Tibial nerve (tissue), 4 donors: ENCODE measurements around the gene CHMP4B. TPM values are rescaled to one million over a fixed set of nuclear protein-coding genes. Genes with fewer than 3 reads are reported as not detected.
A peak's percentile ranks its signal among the peaks of the same experiment; 100 is the strongest.

ENCODE experiments used
- DNase-seq, 2 donors: peaks; one replicate each; pipeline ENCODE4 v3.0.0-alpha.2; 2019; ENCODE audit warnings: low spot score in 2 of 2
- H3K27ac ChIP-seq, 4 donors: fragments of 200-600 bp; sonication (generic) in 3 of 4; one replicate each; pipeline ENCODE4 v1.5.1; 2017 to 2019; ENCODE audit warnings: mild to moderate bottlenecking in 1 of 4
- H3K27me3 ChIP-seq, 2 donors: fragments of 200-600 bp; sonication (generic) in 1 of 2; one replicate each; pipeline versions ENCODE4 v1.5.1 to v1.6.0; 2017 to 2019
- H3K36me3 ChIP-seq, 3 donors: fragments of 200-600 bp; sonication (generic); one replicate each; pipeline ENCODE4 v1.5.1; 2018 to 2019
- H3K4me1 ChIP-seq, 4 donors: fragments of 200-600 bp; sonication (generic) in 3 of 4; one replicate each; pipeline ENCODE4 v1.5.1; 2017 to 2019
- H3K4me3 ChIP-seq, 4 donors: fragments of 200-600 bp; sonication (generic) in 3 of 4; one replicate each; pipeline ENCODE4 v1.5.1; 2017 to 2019; ENCODE audit warnings: mild to moderate bottlenecking in 1 of 4, moderate library complexity in 1 of 4
- H3K9me3 ChIP-seq, 4 donors: fragments of 200-600 bp; sonication (generic) in 3 of 4; one replicate each; pipeline ENCODE4 v1.5.1; 2017 to 2019
- CTCF ChIP-seq, 5 experiments: fragments of 200-600 bp in 3 of 5; fragments of 450-650 bp in 2 of 5; sonication (generic) in 3 of 5; IDR thresholded peaks; one replicate each; pipeline ENCODE4 v1.5.1; 2016 to 2019; ENCODE audit warnings: antibody characterized with exemption in 5 of 5, mild to moderate bottlenecking in 3 of 5, moderate library complexity in 2 of 5
- EP300 ChIP-seq, 2 donors: sonication (generic); formaldehyde crosslinking; IDR thresholded peaks; one replicate each; pipeline ENCODE4 v1.6.1; 2017; ENCODE audit warnings: antibody characterized with exemption in 2 of 2, mild to moderate bottlenecking in 1 of 2
- POLR2A ChIP-seq, 2 donors: fragments of 450-650 bp; IDR thresholded peaks; one replicate each; pipeline ENCODE4 v1.6.1; 2017; ENCODE audit warnings: antibody characterized with exemption in 2 of 2, mild to moderate bottlenecking in 2 of 2, moderate library complexity in 2 of 2
- WGBS, 2 donors: methylation state at CpG; one replicate each; pipeline ENCODE4 v1.1.5; 2018; 5-methylcytosine and 5-hydroxymethylcytosine counted together
- total RNA-seq, 4 donors: library from RNA; depleted of rRNA; stranded (reverse); fragments of >200 nt; gene quantifications; one replicate each; pipeline ENCODE4 v1.1.0, GENCODE V29; 2016

The CHMP4B gene
- total RNA-seq, 4 donors from 2014 or later = 72.0 to 93.1 (median 78.9) TPM

- DNase-seq = no peak
- no peak for TF ChIP-seq POLR2A (IDR thresholded peaks at IDR 0.05)
- TF ChIP-seq CTCF (IDR thresholded peaks at IDR 0.05) = no peak
- TF ChIP-seq EP300 (IDR thresholded peaks at IDR 0.05) = no peak
- 86 to 87% methylated on average over 11 of the region's 11 CpGs for WGBS, 2 donors
Observed at GRCh38 chr20:33866398-33867100, 55.4 kb downstream of the CHMP4B start.

GRCh38 chr20:33868042-33868441 is 56.9 kb downstream of the CHMP4B start:
- no peaks in the 10 kb centered on the region for H3K36me3 ChIP-seq
- H3K9me3 ChIP-seq = no peaks in the 10 kb centered on the region
- DNase-seq = no peak
- H3K27ac ChIP-seq = no peak overlapping the region
- peaks cover 0 to 6% (median under 1%) of the 10 kb centered on the region in 4 donors for H3K4me1 ChIP-seq
- no peak overlapping the region for H3K4me3 ChIP-seq
- H3K27me3 ChIP-seq = no peaks in the 10 kb centered on the region
- 79 to 83% methylated on average over 7 of the region's 7 CpGs for WGBS, 2 donors
- no peak for TF ChIP-seq POLR2A (IDR thresholded peaks at IDR 0.05)
- TF ChIP-seq CTCF (IDR thresholded peaks at IDR 0.05) = no peak
- no peak for TF ChIP-seq EP300 (IDR thresholded peaks at IDR 0.05)

More at GRCh38 chr20:33866398-33867100, 55.4 kb downstream of the CHMP4B start:
- Histone ChIP-seq H3K9me3 (no peaks in the 10 kb centered on the region), H3K4me1 (peaks cover 0 to 14% (median 4%) of the 10 kb centered on the region in 4 donors), H3K4me3 (no peak overlapping the region), H3K27me3 (no peaks in the 10 kb centered on the region), H3K27ac (no peak overlapping the region), H3K36me3 (no peaks in the 10 kb centered on the region)

- no peaks in the 10 kb centered on the region for H3K27me3 ChIP-seq
- peaks cover 0 to 5% (median 0%) of the 10 kb centered on the region in 4 donors for H3K4me1 ChIP-seq
- no peaks in the 10 kb centered on the region for H3K36me3 ChIP-seq
- 74 to 79% methylated on average over 5 to 6 of the region's 6 CpGs for WGBS, 2 donors
- H3K27ac ChIP-seq = no peak overlapping the region
- DNase-seq = no peak
- H3K9me3 ChIP-seq = no peaks in the 10 kb centered on the region
- TF ChIP-seq CTCF (IDR thresholded peaks at IDR 0.05) = no peak
- no peak for TF ChIP-seq EP300 (IDR thresholded peaks at IDR 0.05)
- TF ChIP-seq POLR2A (IDR thresholded peaks at IDR 0.05) = no peak
- no peak overlapping the region for H3K4me3 ChIP-seq
Observed at GRCh38 chr20:33868595-33868994, 57.4 kb downstream of the CHMP4B start.

- no peak for TF ChIP-seq CTCF (IDR thresholded peaks at IDR 0.05)
- no peak for TF ChIP-seq POLR2A (IDR thresholded peaks at IDR 0.05)
- no peak for TF ChIP-seq EP300 (IDR thresholded peaks at IDR 0.05)
- DNase-seq = no peak
- Histone ChIP-seq H3K4me1 (peaks cover 0 to 5% (median 0%) of the 10 kb centered on the region in 4 donors), H3K27ac (no peak overlapping the region), H3K9me3 (no peaks in the 10 kb centered on the region), H3K36me3 (no peaks in the 10 kb centered on the region), H3K27me3 (no peaks in the 10 kb centered on the region), H3K4me3 (no peak overlapping the region)
- 72 to 77% methylated on average over 5 of the region's 5 CpGs for WGBS, 2 donors
Observed at GRCh38 chr20:33869283-33869682, 58.1 kb downstream of the CHMP4B start.

- peaks cover 0 to 5% (median 0%) of the 10 kb centered on the region in 4 donors for H3K4me1 ChIP-seq
- no peak overlapping the region for H3K27ac ChIP-seq
- TF ChIP-seq POLR2A (IDR thresholded peaks at IDR 0.05) (no peak), EP300 (IDR thresholded peaks at IDR 0.05) (no peak), CTCF (IDR thresholded peaks at IDR 0.05) (no peak)
- H3K36me3 ChIP-seq = no peaks in the 10 kb centered on the region
- WGBS, 2 donors = 60 to 63% methylated on average over 12 of the region's 12 CpGs
- peak overlapping the region in 2 of 4 donors; percentile 8 to 9 for H3K4me3 ChIP-seq
- no peak for DNase-seq
- H3K9me3 ChIP-seq = no peaks in the 10 kb centered on the region
- no peaks in the 10 kb centered on the region for H3K27me3 ChIP-seq
Observed at GRCh38 chr20:33871362-33871761, 60.2 kb downstream of the CHMP4B start.
